LNCaP clone FGC (cell line): ENCODE data around the gene ZNF185.
A peak's percentile ranks its signal among the peaks of the same experiment; 100 is the strongest.

ENCODE experiments used
- DNase-seq: peaks from one replicate; pipeline ENCODE4 v3.0.0-alpha.2; 2011; ENCODE audit warnings: low read depth
- H3K4me3 ChIP-seq: 2 replicates; pipeline ENCODE4 v1.5.1; 2011; ENCODE audit warnings: mild to moderate bottlenecking, low read depth, low read length, control low read depth
- CTCF ChIP-seq: IDR thresholded peaks from 2 replicates; pipeline ENCODE4 v1.5.1; 2012; ENCODE audit warnings: mild to moderate bottlenecking; ENCODE audit not compliant: control insufficient read depth, insufficient read depth; ENCODE audit errors: extremely low read depth

ZNF185 gene

GRCh38 chrX:152915541-152916241 lies 17.8 kb downstream of the ZNF185 start:
- TF ChIP-seq CTCF = peak; percentile 39; the same call in 1 of the 2 replicates
- no peak overlapping the region for H3K4me3 ChIP-seq
- no peak for DNase-seq

GRCh38 chrX:152917656-152918579 lies 20.1 kb downstream of the ZNF185 start:
- TF ChIP-seq CTCF = no peak
- no peak for DNase-seq
- no peak overlapping the region for H3K4me3 ChIP-seq

- TF ChIP-seq CTCF = no peak
- H3K4me3 ChIP-seq = no peak overlapping the region
- DNase-seq = no peak
These were observed 20.8 kb downstream of the ZNF185 start for GRCh38 chrX:152918707-152919106.

- TF ChIP-seq CTCF = no peak
- no peak for DNase-seq
These were observed 25.7 kb downstream of the ZNF185 start for GRCh38 chrX:152923599-152923998.

GRCh38 chrX:152925835-152926234 lies 28.0 kb downstream of the ZNF185 start:
- no peak for TF ChIP-seq CTCF
- DNase-seq = no peak
- no peak overlapping the region for H3K4me3 ChIP-seq

More at GRCh38 chrX:152923599-152923998, 25.7 kb downstream of the ZNF185 start:
- no peak overlapping the region for H3K4me3 ChIP-seq

GRCh38 chrX:152926279-152926678 lies 28.4 kb downstream of the ZNF185 start:
- no peak overlapping the region for H3K4me3 ChIP-seq
- peak; percentile 50; the same call in 1 of the 2 replicates for TF ChIP-seq CTCF
- DNase-seq = peak; percentile 28
